Measurements from ENCODE around the gene GNAI3.

Gene GNAI3

GRCh38 chr1:109589679-109590078 is 41.3 kb downstream of the GNAI3 start:
- H3K9ac ChIP-seq (ENCODE audit: low read length in 5 of 5) = no peak overlapping the region
- H3K4me1 ChIP-seq (ENCODE audit: control insufficient read depth in 5 of 5, insufficient read depth in 5 of 5, low read length in 5 of 5) = no peaks in the 10 kb centered on the region
- no peak overlapping the region for H3K4me3 ChIP-seq (ENCODE audit: low read depth in 1 of 5, low read length in 5 of 5)
- H3K9me3 ChIP-seq (ENCODE audit: control insufficient read depth in 5 of 5, low read length in 5 of 5) = no peaks in the 10 kb centered on the region
- no peak overlapping the region for H3K27ac ChIP-seq (ENCODE audit: low read depth, low read length)
- no peaks in the 10 kb centered on the region for H3K27me3 ChIP-seq (ENCODE audit: control insufficient read depth in 5 of 5, insufficient read depth in 4 of 5, low read length in 5 of 5)
- H3K36me3 ChIP-seq (ENCODE audit: control insufficient read depth in 5 of 5, insufficient read depth in 5 of 5, low read length in 5 of 5) = peaks cover 61 to 89% (median 78%) of the 10 kb centered on the region in 5 donors

- Histone ChIP-seq H3K4me1 (ENCODE audit: control insufficient read depth in 5 of 5, insufficient read depth in 5 of 5, low read length in 5 of 5) (no peaks in the 10 kb centered on the region), H3K4me3 (ENCODE audit: low read depth in 1 of 5, low read length in 5 of 5) (no peak overlapping the region), H3K9me3 (ENCODE audit: control insufficient read depth in 5 of 5, low read length in 5 of 5) (no peaks in the 10 kb centered on the region), H3K27me3 (ENCODE audit: control insufficient read depth in 5 of 5, insufficient read depth in 4 of 5, low read length in 5 of 5) (no peaks in the 10 kb centered on the region), H3K27ac (ENCODE audit: low read depth, low read length) (no peak overlapping the region), H3K9ac (ENCODE audit: low read length in 5 of 5) (no peak overlapping the region), H3K36me3 (ENCODE audit: control insufficient read depth in 5 of 5, insufficient read depth in 5 of 5, low read length in 5 of 5) (peaks cover 36 to 79% (median 60%) of the 10 kb centered on the region in 5 donors)
Measured at GRCh38 chr1:109592916-109593315, 44.5 kb downstream of the GNAI3 start.

GRCh38 chr1:109595531-109595930 is 47.1 kb downstream of the GNAI3 start:
- peaks cover 26 to 60% (median 48%) of the 10 kb centered on the region in 5 donors for H3K36me3 ChIP-seq (ENCODE audit: control insufficient read depth in 5 of 5, insufficient read depth in 5 of 5, low read length in 5 of 5)
- no peaks in the 10 kb centered on the region for H3K9me3 ChIP-seq (ENCODE audit: control insufficient read depth in 5 of 5, low read length in 5 of 5)
- H3K9ac ChIP-seq (ENCODE audit: low read length in 5 of 5) = no peak overlapping the region
- H3K27me3 ChIP-seq (ENCODE audit: control insufficient read depth in 5 of 5, insufficient read depth in 4 of 5, low read length in 5 of 5) = no peaks in the 10 kb centered on the region
- no peak overlapping the region for H3K27ac ChIP-seq (ENCODE audit: low read depth, low read length)
- H3K4me1 ChIP-seq (ENCODE audit: control insufficient read depth in 5 of 5, insufficient read depth in 5 of 5, low read length in 5 of 5) = no peaks in the 10 kb centered on the region
- no peak overlapping the region for H3K4me3 ChIP-seq (ENCODE audit: low read depth in 1 of 5, low read length in 5 of 5)

GRCh38 chr1:109598156-109598555 is 49.7 kb downstream of the GNAI3 start:
- Histone ChIP-seq H3K9me3 (ENCODE audit: control insufficient read depth in 5 of 5, low read length in 5 of 5) (no peaks in the 10 kb centered on the region), H3K4me1 (ENCODE audit: control insufficient read depth in 5 of 5, insufficient read depth in 5 of 5, low read length in 5 of 5) (no peaks in the 10 kb centered on the region), H3K27ac (ENCODE audit: low read depth, low read length) (no peak overlapping the region), H3K9ac (ENCODE audit: low read length in 5 of 5) (no peak overlapping the region), H3K4me3 (ENCODE audit: low read depth in 1 of 5, low read length in 5 of 5) (no peak overlapping the region), H3K27me3 (ENCODE audit: control insufficient read depth in 5 of 5, insufficient read depth in 4 of 5, low read length in 5 of 5) (no peaks in the 10 kb centered on the region), H3K36me3 (ENCODE audit: control insufficient read depth in 5 of 5, insufficient read depth in 5 of 5, low read length in 5 of 5) (peaks cover 15 to 35% (median 21%) of the 10 kb centered on the region in 5 donors)

- Histone ChIP-seq H3K27ac (ENCODE audit: low read depth, low read length) (no peak overlapping the region), H3K4me1 (ENCODE audit: control insufficient read depth in 5 of 5, insufficient read depth in 5 of 5, low read length in 5 of 5) (no peaks in the 10 kb centered on the region), H3K9ac (ENCODE audit: low read length in 5 of 5) (no peak overlapping the region), H3K9me3 (ENCODE audit: control insufficient read depth in 5 of 5, low read length in 5 of 5) (no peaks in the 10 kb centered on the region), H3K27me3 (ENCODE audit: control insufficient read depth in 5 of 5, insufficient read depth in 4 of 5, low read length in 5 of 5) (no peaks in the 10 kb centered on the region), H3K4me3 (ENCODE audit: low read depth in 1 of 5, low read length in 5 of 5) (no peak overlapping the region), H3K36me3 (ENCODE audit: control insufficient read depth in 5 of 5, insufficient read depth in 5 of 5, low read length in 5 of 5) (peaks cover 11 to 30% (median 16%) of the 10 kb centered on the region in 5 donors)
Measured at GRCh38 chr1:109598655-109599054, 50.2 kb downstream of the GNAI3 start.

GRCh38 chr1:109603229-109603628 is 54.8 kb downstream of the GNAI3 start:
- Histone ChIP-seq H3K9me3 (ENCODE audit: control insufficient read depth in 5 of 5, low read length in 5 of 5) (no peaks in the 10 kb centered on the region), H3K36me3 (ENCODE audit: control insufficient read depth in 5 of 5, insufficient read depth in 5 of 5, low read length in 5 of 5) (peaks cover 5 to 9% (median 6%) of the 10 kb centered on the region in 5 donors), H3K9ac (ENCODE audit: low read length in 5 of 5) (no peak overlapping the region), H3K27ac (ENCODE audit: low read depth, low read length) (no peak overlapping the region), H3K4me3 (ENCODE audit: low read depth in 1 of 5, low read length in 5 of 5) (no peak overlapping the region), H3K4me1 (ENCODE audit: control insufficient read depth in 5 of 5, insufficient read depth in 5 of 5, low read length in 5 of 5) (no peaks in the 10 kb centered on the region), H3K27me3 (ENCODE audit: control insufficient read depth in 5 of 5, insufficient read depth in 4 of 5, low read length in 5 of 5) (no peaks in the 10 kb centered on the region)

- no peaks in the 10 kb centered on the region for H3K27me3 ChIP-seq (ENCODE audit: control insufficient read depth in 5 of 5, insufficient read depth in 4 of 5, low read length in 5 of 5)
- H3K9ac ChIP-seq (ENCODE audit: low read length in 5 of 5) = no peak overlapping the region
- no peaks in the 10 kb centered on the region for H3K4me1 ChIP-seq (ENCODE audit: control insufficient read depth in 5 of 5, insufficient read depth in 5 of 5, low read length in 5 of 5)
- H3K4me3 ChIP-seq (ENCODE audit: low read depth in 1 of 5, low read length in 5 of 5) = no peak overlapping the region
- H3K36me3 ChIP-seq (ENCODE audit: control insufficient read depth in 5 of 5, insufficient read depth in 5 of 5, low read length in 5 of 5) = peaks cover 0 to 5% (median 3%) of the 10 kb centered on the region in 5 donors
- no peak overlapping the region for H3K27ac ChIP-seq (ENCODE audit: low read depth, low read length)
- H3K9me3 ChIP-seq (ENCODE audit: control insufficient read depth in 5 of 5, low read length in 5 of 5) = no peaks in the 10 kb centered on the region
Measured at GRCh38 chr1:109605381-109605780, 57.0 kb downstream of the GNAI3 start.

GRCh38 chr1:109609881-109610280 is 61.5 kb downstream of the GNAI3 start:
- Histone ChIP-seq H3K9ac (ENCODE audit: low read length in 5 of 5) (no peak overlapping the region), H3K27ac (ENCODE audit: low read depth, low read length) (no peak overlapping the region), H3K4me1 (ENCODE audit: control insufficient read depth in 5 of 5, insufficient read depth in 5 of 5, low read length in 5 of 5) (peaks cover 0 to 7% (median 0%) of the 10 kb centered on the region in 5 donors)

GRCh38 chr1:109610609-109611307 is 62.3 kb downstream of the GNAI3 start:
- Histone ChIP-seq H3K9ac (ENCODE audit: low read length in 5 of 5) (no peak overlapping the region), H3K36me3 (ENCODE audit: control insufficient read depth in 5 of 5, insufficient read depth in 5 of 5, low read length in 5 of 5) (peaks cover 0 to 3% (median 0%) of the 10 kb centered on the region in 5 donors), H3K27ac (ENCODE audit: low read depth, low read length) (no peak overlapping the region), H3K4me1 (ENCODE audit: control insufficient read depth in 5 of 5, insufficient read depth in 5 of 5, low read length in 5 of 5) (peaks cover 0 to 7% (median 0%) of the 10 kb centered on the region in 5 donors), H3K4me3 (ENCODE audit: low read depth in 1 of 5, low read length in 5 of 5) (no peak overlapping the region), H3K9me3 (ENCODE audit: control insufficient read depth in 5 of 5, low read length in 5 of 5) (no peaks in the 10 kb centered on the region), H3K27me3 (ENCODE audit: control insufficient read depth in 5 of 5, insufficient read depth in 4 of 5, low read length in 5 of 5) (no peaks in the 10 kb centered on the region)

More at GRCh38 chr1:109609881-109610280, 61.5 kb downstream of the GNAI3 start:
- Histone ChIP-seq H3K9me3 (ENCODE audit: control insufficient read depth in 5 of 5, low read length in 5 of 5) (no peaks in the 10 kb centered on the region), H3K36me3 (ENCODE audit: control insufficient read depth in 5 of 5, insufficient read depth in 5 of 5, low read length in 5 of 5) (peaks cover 0 to 3% (median 0%) of the 10 kb centered on the region in 5 donors), H3K27me3 (ENCODE audit: control insufficient read depth in 5 of 5, insufficient read depth in 4 of 5, low read length in 5 of 5) (no peaks in the 10 kb centered on the region), H3K4me3 (ENCODE audit: low read depth in 1 of 5, low read length in 5 of 5) (no peak overlapping the region)

- Histone ChIP-seq H3K9me3 (ENCODE audit: control insufficient read depth in 5 of 5, low read length in 5 of 5) (no peaks in the 10 kb centered on the region), H3K27me3 (ENCODE audit: control insufficient read depth in 5 of 5, insufficient read depth in 4 of 5, low read length in 5 of 5) (no peaks in the 10 kb centered on the region), H3K27ac (ENCODE audit: low read depth, low read length) (no peak overlapping the region), H3K36me3 (ENCODE audit: control insufficient read depth in 5 of 5, insufficient read depth in 5 of 5, low read length in 5 of 5) (no peaks in the 10 kb centered on the region), H3K9ac (ENCODE audit: low read length in 5 of 5) (no peak overlapping the region), H3K4me3 (ENCODE audit: low read depth in 1 of 5, low read length in 5 of 5) (no peak overlapping the region), H3K4me1 (ENCODE audit: control insufficient read depth in 5 of 5, insufficient read depth in 5 of 5, low read length in 5 of 5) (peaks cover 0 to 14% (median 0%) of the 10 kb centered on the region in 5 donors)
Measured at GRCh38 chr1:109611308-109611990, 63.0 kb downstream of the GNAI3 start.
